Mesendoderm (in vitro differentiated cells): ENCODE data around the gene RPL3.
"Not testable (repeated sequence)": the region's sequence is repeated elsewhere in the genome, so short reads cannot be mapped to it uniquely, and the experiment has no call there.

Source experiments
- DNase-seq: peaks from one replicate; pipeline ENCODE4 v3.0.0; 2013
- H2AK5ac ChIP-seq: 2 replicates; pipeline ENCODE4 v1.6.1; 2013; ENCODE audit warnings: low read length, inconsistent platforms
- H2BK120ac ChIP-seq: 2 replicates; pipeline ENCODE4 v1.6.1; 2013; ENCODE audit warnings: low read depth, mild to moderate bottlenecking, low read length, moderate library complexity, mixed read lengths
- H2BK15ac ChIP-seq: replicated peaks from 2 replicates; pipeline ENCODE4 v1.6.1; 2013; ENCODE audit warnings: low read depth, mild to moderate bottlenecking, moderate library complexity
- H2BK5ac ChIP-seq: 2 replicates; pipeline ENCODE4 v1.6.1; 2013; ENCODE audit warnings: low read length, inconsistent platforms
- H3K18ac ChIP-seq: 2 replicates; pipeline ENCODE4 v1.6.1; 2013; ENCODE audit warnings: mild to moderate bottlenecking, low read length, mixed read lengths
- H3K23ac ChIP-seq: one replicate; pipeline ENCODE4 v1.6.1; 2013; ENCODE audit warnings: low read length
- H3K27ac ChIP-seq: 2 replicates; pipeline ENCODE4 v1.5.1; 2013; ENCODE audit warnings: low read depth, mild to moderate bottlenecking, inconsistent platforms, low read length, moderate library complexity
- H3K27me3 ChIP-seq: 2 replicates; pipeline ENCODE4 v1.6.1; 2013; ENCODE audit warnings: low read length, control low read depth, mild to moderate bottlenecking, inconsistent platforms; ENCODE audit not compliant: insufficient read depth, poor library complexity
- H3K36me3 ChIP-seq: 2 replicates; pipeline ENCODE4 v1.6.1; 2013; ENCODE audit warnings: low read length, inconsistent platforms; ENCODE audit not compliant: control insufficient read depth, insufficient read depth
- H3K4ac ChIP-seq: one replicate; pipeline ENCODE4 v1.6.1; 2013; ENCODE audit warnings: low read depth, mild to moderate bottlenecking, low read length, moderate library complexity
- H3K4me1 ChIP-seq: 2 replicates; pipeline ENCODE4 v1.6.1; 2013; ENCODE audit warnings: low read depth, low read length, inconsistent platforms; ENCODE audit not compliant: control insufficient read depth
- H3K4me2 ChIP-seq: 2 replicates; pipeline ENCODE4 v1.6.1; 2013; ENCODE audit warnings: low read length
- H3K4me3 ChIP-seq: 2 replicates; pipeline ENCODE4 v1.5.1; 2013; ENCODE audit warnings: mild to moderate bottlenecking, low read length
- H3K56ac ChIP-seq: one replicate; pipeline ENCODE4 v1.6.1; 2013; ENCODE audit warnings: low read length
- H3K79me1 ChIP-seq: 2 replicates; pipeline ENCODE4 v1.6.1; 2013; ENCODE audit warnings: low read length, inconsistent platforms
- H3K79me2 ChIP-seq: 2 replicates; pipeline ENCODE4 v1.6.1; 2013; ENCODE audit warnings: mild to moderate bottlenecking, low read length; ENCODE audit not compliant: control insufficient read depth, insufficient read depth
- H3K9ac ChIP-seq: 2 replicates; pipeline ENCODE4 v1.6.1; 2013; ENCODE audit warnings: low read length, inconsistent platforms
- H4K5ac ChIP-seq: one replicate; pipeline ENCODE4 v1.6.1; 2013; ENCODE audit warnings: low read length
- H4K8ac ChIP-seq: one replicate; pipeline ENCODE4 v1.6.1; 2013; ENCODE audit warnings: low read depth, mild to moderate bottlenecking, control low read depth, low read length, moderate library complexity
- WGBS: extraction: QIAGEN DNeasy Blood & Tissue Kit; methylation state at CpG from one replicate; pipeline ENCODE4 v1.1.7; 2013; ENCODE audit warnings: low lambda C conversion rate, missing lambda C conversion rate; ENCODE audit not compliant: insufficient coverage; ENCODE audit errors: extremely low coverage; 5-methylcytosine and 5-hydroxymethylcytosine counted together

The RPL3 gene

DNA sequence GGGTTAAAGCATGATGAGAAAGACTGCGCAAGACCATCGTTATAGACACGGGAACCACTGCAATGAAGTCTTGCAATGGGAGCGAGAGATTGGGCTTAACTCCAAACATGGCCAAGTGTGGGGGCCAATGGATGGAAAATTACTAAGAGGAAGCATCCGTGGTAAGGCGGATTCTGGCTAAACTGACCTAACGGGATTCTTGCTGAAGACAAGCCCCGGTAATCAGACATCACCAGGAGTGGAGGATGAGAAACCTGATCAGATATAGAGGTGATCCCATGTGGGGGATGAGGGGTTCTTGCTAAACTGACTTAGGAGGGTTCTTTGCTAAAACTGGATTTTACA lies 24.6 kb upstream of the RPL3 start:
- H3K36me3 ChIP-seq, result no peaks in the 10 kb centered on the region
- no peak overlapping the region for H3K4me3 ChIP-seq
- H3K9ac ChIP-seq, result no peak overlapping the region
- H3K79me2 ChIP-seq, result no peaks in the 10 kb centered on the region
- no peak overlapping the region for H2BK5ac ChIP-seq
- no peak overlapping the region for H3K56ac ChIP-seq
- H3K23ac ChIP-seq, result no peak overlapping the region
- no peak for DNase-seq
- H3K4me1 ChIP-seq, result peaks cover 2% of the 10 kb centered on the region
- no peaks in the 10 kb centered on the region for H3K79me1 ChIP-seq
- H3K4ac ChIP-seq, result no peak overlapping the region
- H2BK15ac ChIP-seq, result no peak overlapping the region
- no peak overlapping the region for H2AK5ac ChIP-seq
- no peak overlapping the region for H4K8ac ChIP-seq
- no CpG with 5 or more reads among the region's 8 CpGs for WGBS
- H3K27me3 ChIP-seq, result no peaks in the 10 kb centered on the region
- H3K4me2 ChIP-seq, result no peak overlapping the region
- H2BK120ac ChIP-seq, result no peak overlapping the region
- H3K18ac ChIP-seq, result no peak overlapping the region
- H4K5ac ChIP-seq, result no peak overlapping the region
- H3K27ac ChIP-seq, result no peak overlapping the region

DNA sequence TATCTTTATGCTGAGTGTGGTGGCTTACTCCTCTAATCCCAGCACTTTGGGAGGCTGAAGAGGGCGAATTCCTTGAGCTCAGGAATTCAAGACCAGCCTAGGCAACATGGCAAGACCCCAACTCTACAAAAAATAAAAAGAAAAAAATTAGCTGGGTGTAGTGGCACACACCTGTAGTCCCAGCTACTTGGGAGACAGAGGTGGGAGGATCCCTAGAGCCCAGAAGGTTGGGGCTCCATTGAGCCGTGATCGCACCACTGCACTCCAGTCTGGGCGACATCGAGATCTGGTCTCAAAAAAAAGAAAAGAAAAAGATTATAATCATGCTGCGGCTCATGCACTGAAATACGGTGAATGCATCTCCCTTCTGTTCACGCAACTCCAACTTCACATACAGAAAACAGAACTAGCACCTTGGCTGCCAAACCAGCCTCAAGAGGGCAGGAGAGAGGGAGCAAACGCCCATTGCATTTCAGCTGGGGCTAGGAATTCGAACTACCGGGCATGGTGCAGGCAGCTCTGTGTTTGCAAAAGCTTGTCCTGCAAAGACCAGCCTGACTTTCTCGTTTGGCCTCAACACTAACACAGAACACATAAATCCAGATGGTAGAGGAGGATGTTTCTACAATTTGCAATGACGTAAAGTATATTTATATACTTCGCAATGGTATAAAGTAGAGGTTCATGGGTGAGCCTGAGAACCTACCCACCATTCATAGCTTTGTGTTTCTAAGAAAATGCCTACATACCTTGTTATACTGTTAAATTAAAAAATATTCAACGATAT lies 24.0 kb upstream of the RPL3 start:
- Histone ChIP-seq H3K27me3 (no peaks in the 10 kb centered on the region), H2AK5ac (no peak overlapping the region), H3K4ac (no peak overlapping the region), H3K4me1 (peaks cover 2% of the 10 kb centered on the region), H2BK15ac (no peak overlapping the region), H2BK120ac (no peak overlapping the region), H3K4me3 (no peak overlapping the region), H3K36me3 (no peaks in the 10 kb centered on the region), H3K18ac (no peak overlapping the region), H4K8ac (no peak overlapping the region), H2BK5ac (no peak overlapping the region), H4K5ac (no peak overlapping the region), H3K56ac (no peak overlapping the region), H3K27ac (no peak overlapping the region), H3K79me2 (no peaks in the 10 kb centered on the region), H3K9ac (no peak overlapping the region), H3K4me2 (no peak overlapping the region), H3K79me1 (no peaks in the 10 kb centered on the region), H3K23ac (no peak overlapping the region)
- no CpG with 5 or more reads among the region's 15 CpGs for WGBS
- peak; percentile 78 for DNase-seq

DNA sequence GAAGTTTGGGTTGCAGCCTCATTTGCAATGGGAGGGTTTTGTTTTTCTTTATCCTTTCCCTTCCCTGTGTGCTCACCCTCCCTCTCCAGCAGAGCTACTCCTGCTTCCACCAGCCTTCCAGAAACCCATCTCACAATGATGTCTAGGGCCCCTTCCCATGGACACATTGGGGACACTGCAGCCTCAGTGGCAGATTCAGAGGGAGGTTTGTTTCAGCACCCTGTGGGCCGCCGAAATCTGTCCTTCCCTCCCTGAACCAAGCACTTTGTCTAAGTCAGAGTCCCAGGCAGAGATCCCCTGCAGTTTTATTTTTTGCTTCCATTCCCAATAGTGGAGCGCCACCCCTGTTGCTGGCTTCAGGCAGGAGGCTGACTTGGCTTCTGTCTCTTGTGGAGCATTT lies 21.8 kb upstream of the RPL3 start:
- peaks cover 2% of the 10 kb centered on the region for H3K4me1 ChIP-seq
- no peak for DNase-seq
- no peak overlapping the region for H3K4me3 ChIP-seq
- no peak overlapping the region for H3K56ac ChIP-seq
- no peak overlapping the region for H2BK120ac ChIP-seq
- no peak overlapping the region for H3K27ac ChIP-seq
- no peak overlapping the region for H2BK15ac ChIP-seq
- no peaks in the 10 kb centered on the region for H3K79me1 ChIP-seq
- H3K27me3 ChIP-seq, result no peaks in the 10 kb centered on the region
- H4K5ac ChIP-seq, result no peak overlapping the region
- H4K8ac ChIP-seq, result no peak overlapping the region
- no peak overlapping the region for H3K9ac ChIP-seq
- no peak overlapping the region for H2AK5ac ChIP-seq
- H3K36me3 ChIP-seq, result no peaks in the 10 kb centered on the region
- H3K4ac ChIP-seq, result no peak overlapping the region
- H3K4me2 ChIP-seq, result no peak overlapping the region
- no peaks in the 10 kb centered on the region for H3K79me2 ChIP-seq
- H3K23ac ChIP-seq, result no peak overlapping the region
- H2BK5ac ChIP-seq, result no peak overlapping the region
- no peak overlapping the region for H3K18ac ChIP-seq
- no CpG with 5 or more reads among the region's 3 CpGs for WGBS

DNA sequence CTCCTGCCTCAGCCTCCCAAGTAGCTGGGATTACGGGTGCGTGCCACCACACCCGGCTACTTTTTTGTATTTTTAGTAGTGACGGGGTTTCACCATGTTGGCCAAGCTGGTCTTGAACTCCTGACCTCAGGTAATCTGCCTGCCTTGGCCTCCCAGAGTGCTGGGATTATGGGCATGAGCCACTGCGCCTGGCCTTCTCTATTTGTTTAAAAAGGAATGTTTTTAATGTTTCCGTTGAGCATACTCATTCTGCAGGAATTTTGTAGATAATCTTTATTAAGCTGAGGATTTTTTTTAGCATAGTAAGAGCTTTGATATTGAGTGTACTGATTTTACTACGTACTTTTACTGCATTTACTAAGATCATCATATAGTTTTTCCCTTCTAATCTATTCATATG lies 20.4 kb upstream of the RPL3 start:
- no CpG with 5 or more reads among the region's 7 CpGs for WGBS
- not testable (repeated sequence) for H3K4me1 ChIP-seq

DNA sequence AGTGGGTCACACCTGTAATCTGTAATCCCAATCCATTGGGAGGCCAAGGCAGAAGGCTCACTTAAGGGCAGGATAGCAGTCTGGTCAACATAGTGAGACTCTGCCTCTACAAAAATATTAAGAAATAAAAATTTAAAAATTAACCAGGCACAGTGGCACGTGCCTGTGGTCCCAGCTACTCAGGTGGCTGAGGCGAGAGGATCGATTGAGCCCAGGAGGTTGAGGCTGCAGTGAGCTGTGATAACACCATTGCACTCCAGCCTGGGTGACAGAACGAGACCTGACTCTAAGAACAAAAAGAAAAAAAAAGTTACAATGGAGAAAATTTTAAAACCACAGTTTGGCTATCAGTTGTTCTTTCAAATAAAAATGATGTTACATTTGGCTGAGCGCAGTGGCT lies 17.0 kb upstream of the RPL3 start:
- H3K27me3 ChIP-seq, result no peaks in the 10 kb centered on the region
- H3K23ac ChIP-seq, result no peak overlapping the region
- no peak overlapping the region for H3K4me3 ChIP-seq
- H3K56ac ChIP-seq, result no peak overlapping the region
- no peaks in the 10 kb centered on the region for H3K36me3 ChIP-seq
- H4K8ac ChIP-seq, result no peak overlapping the region
- H3K4me1 ChIP-seq, result no peaks in the 10 kb centered on the region
- H2AK5ac ChIP-seq, result no peak overlapping the region
- no peak overlapping the region for H3K9ac ChIP-seq
- H3K4ac ChIP-seq, result no peak overlapping the region
- no peak overlapping the region for H2BK120ac ChIP-seq
- no peak overlapping the region for H2BK15ac ChIP-seq
- H3K4me2 ChIP-seq, result no peak overlapping the region
- WGBS, result no CpG with 5 or more reads among the region's 5 CpGs
- no peak overlapping the region for H4K5ac ChIP-seq
- no peak overlapping the region for H2BK5ac ChIP-seq
- no peak overlapping the region for H3K27ac ChIP-seq
- H3K79me2 ChIP-seq, result no peaks in the 10 kb centered on the region
- no peak overlapping the region for H3K18ac ChIP-seq
- H3K79me1 ChIP-seq, result no peaks in the 10 kb centered on the region
- no peak for DNase-seq

More for the DNA sequence above, 20.4 kb upstream of the RPL3 start:
- H3K56ac ChIP-seq, H3K4me2 ChIP-seq, H3K79me1 ChIP-seq, H3K9ac ChIP-seq, H2AK5ac ChIP-seq, H3K23ac ChIP-seq, H3K18ac ChIP-seq, DNase-seq, H3K79me2 ChIP-seq, H4K8ac ChIP-seq, H3K4me3 ChIP-seq, H2BK120ac ChIP-seq, H3K36me3 ChIP-seq, H3K4ac ChIP-seq, H3K27me3 ChIP-seq, H2BK15ac ChIP-seq, H3K27ac ChIP-seq, H4K5ac ChIP-seq, H2BK5ac ChIP-seq: not testable (repeated sequence)
